ENCODE results near the gene SEC62.
A peak's percentile ranks its signal among the peaks of the same experiment; 100 is the strongest.

The SEC62 gene

GRCh38 chr3:169966951-169967915, 626 bp downstream of the SEC62 start:
- DNase-seq = peak in 1 of 2 experiments; percentile 23

GRCh38 chr3:169968224-169968885, 1.7 kb downstream of the SEC62 start:
- no peak for DNase-seq

GRCh38 chr3:169969174-169970095, 2.8 kb downstream of the SEC62 start:
- no peak for DNase-seq

GRCh38 chr3:169970847-169971246, 4.2 kb downstream of the SEC62 start:
- no peak for DNase-seq

GRCh38 chr3:169971522-169971921, 4.9 kb downstream of the SEC62 start:
- no peak for DNase-seq

- no peak for DNase-seq
These were observed 13.4 kb downstream of the SEC62 start for GRCh38 chr3:169980055-169980454.

DNA sequence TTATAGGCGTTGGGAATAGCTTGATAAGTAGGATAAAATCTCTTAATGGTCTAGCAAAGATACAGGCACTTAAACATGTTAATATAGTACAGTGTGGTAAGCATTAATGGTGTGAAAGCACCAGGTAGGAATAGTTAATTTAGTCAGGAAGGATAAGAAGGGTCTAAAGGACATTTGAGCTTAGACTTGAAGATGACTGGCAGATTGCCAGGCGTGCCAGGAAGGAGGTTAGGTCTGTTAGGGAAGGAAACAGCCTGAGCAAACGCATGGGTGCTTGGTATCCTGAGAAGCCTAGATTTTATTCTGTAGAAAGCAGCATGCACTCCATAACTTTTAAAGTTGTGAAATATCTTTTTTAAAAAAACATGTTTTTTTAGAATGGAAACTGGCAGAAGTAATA, 17.7 kb downstream of the SEC62 start:
- no peak for DNase-seq

- DNase-seq = no peak
These were observed 23.8 kb downstream of the SEC62 start for GRCh38 chr3:169990431-169990830.

- no peak for DNase-seq
These were observed 25.5 kb downstream of the SEC62 start for GRCh38 chr3:169992156-169992555.

GRCh38 chr3:169992781-169993180, 26.2 kb downstream of the SEC62 start:
- no peak for DNase-seq

DNA sequence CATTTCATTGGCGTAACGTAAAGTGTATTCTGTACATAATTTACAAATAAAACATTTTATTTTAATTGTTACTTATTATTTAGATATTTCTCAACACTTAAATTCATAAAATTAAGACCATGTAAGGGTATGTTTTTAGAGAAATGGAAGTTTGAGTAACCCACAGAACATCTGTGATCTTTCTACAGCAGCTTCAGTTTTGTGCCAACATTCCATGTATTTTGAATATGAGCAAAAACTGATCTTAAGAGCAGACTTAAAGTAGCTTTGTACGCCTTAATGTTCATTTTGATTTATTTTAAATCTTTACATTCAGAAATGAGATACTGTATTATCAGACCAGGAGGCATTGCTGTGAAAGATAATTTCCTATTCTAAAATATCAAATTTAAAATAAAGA, 27.2 kb downstream of the SEC62 start:
- DNase-seq = no peak

DNA sequence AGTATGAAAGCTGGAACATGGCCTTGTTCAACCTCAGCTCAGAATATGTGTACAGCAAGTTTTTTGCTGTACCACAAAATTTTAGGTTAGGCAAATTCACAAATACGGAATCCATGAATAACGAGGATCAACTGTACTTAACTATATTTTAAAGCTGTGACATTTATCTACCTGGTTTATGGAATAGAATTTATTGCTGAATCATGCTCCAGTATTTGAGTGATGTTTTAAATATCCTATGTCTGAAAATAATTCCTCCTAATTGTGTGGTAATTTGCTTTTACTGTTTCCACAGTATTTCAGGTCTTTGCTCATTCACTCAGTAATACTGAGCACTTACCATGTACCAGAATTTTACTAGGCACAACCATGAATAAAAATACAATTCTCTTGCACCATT, 29.5 kb downstream of the SEC62 start:
- no peak for DNase-seq

- no peak for DNase-seq
These were observed 32.1 kb downstream of the SEC62 start for GRCh38 chr3:169998668-169999131.

DNA sequence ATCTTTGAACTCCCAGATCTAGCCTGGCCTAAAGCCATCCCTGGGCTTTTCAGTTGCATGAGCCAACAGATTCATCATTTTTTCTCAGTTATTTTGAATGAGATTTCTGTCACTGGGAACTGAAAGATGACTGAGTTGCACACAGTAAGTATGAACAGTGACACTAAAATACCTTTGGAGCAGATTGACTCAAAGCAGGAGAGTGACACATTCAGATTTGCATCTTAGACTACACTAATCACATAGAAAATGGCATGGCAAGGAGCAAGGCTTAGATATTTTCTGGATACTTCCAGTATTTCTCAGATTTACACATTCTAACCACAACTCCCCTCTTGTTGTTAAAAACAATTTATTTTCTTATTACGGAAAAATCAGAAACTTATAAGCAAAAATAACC, 32.8 kb downstream of the SEC62 start:
- no peak for DNase-seq

GRCh38 chr3:170000051-170000450, 33.4 kb downstream of the SEC62 start:
- no peak for DNase-seq

- DNase-seq = no peak
These were observed 35.6 kb downstream of the SEC62 start for GRCh38 chr3:170002231-170002630.

GRCh38 chr3:170002879-170003278, 36.3 kb downstream of the SEC62 start:
- no peak for DNase-seq

- no peak for DNase-seq
These were observed 37.3 kb downstream of the SEC62 start for GRCh38 chr3:170003881-170004356.

- no peak for DNase-seq
These were observed 40.5 kb downstream of the SEC62 start for GRCh38 chr3:170007031-170007663.

- no peak for DNase-seq
These were observed 43.9 kb downstream of the SEC62 start for GRCh38 chr3:170010498-170010897.

DNA sequence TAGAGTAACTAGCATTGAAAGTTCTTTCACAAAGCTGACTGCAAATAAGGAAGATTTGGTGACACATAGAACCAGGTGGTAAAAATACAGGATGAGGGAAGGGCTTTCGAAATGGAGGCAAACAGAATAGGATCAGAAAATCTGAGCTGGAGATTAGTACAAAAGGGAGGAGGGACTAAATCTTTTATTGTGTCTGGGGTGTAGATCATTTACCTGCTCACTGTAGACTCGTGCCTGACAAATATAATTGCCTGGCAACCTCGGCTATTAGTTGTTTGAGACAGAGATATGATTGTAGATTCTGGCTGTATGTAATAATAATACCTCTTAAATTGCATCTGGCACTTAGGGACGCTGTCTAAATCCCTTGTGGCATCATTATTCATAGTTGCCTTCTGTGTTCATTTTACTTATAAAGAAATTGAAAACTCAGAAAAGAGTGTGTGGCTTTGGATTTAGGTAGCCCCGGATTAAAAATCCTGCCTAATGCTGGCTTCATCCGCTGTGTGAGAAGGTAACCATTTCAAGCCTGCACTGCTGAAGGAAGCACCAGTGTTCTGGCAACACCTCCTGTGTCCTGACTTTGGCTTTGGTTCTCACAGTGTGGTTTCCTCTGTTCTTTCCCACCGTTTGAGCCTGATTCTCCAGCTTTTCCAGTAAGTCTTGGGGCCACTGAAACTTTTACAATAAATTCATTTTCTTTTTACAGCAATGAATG, 46.2 kb downstream of the SEC62 start:
- no peak for DNase-seq

DNA sequence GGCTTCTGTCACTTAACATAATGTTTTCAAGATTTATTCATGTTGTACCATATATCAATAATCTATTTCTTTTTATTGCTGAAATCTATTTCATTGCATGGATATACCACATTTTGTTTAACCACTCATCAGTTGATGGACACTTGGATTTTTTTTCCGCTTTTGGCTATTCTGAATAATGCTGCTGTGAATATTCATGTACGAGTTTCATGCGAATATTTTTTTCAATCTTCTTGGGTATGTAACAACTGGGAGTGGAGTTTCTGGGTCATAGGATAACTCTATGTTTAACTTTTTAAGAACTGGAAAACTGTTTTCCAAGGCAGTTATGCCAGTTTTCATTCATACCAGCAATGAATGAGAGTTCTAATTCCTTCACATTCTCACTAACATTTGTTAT, 49.5 kb downstream of the SEC62 start:
- DNase-seq = no peak

All from stimulated activated CD4-positive, alpha-beta T cell treated with anti-CD3 and anti-CD28 coated beads, Interleukin-4, amount 100 ng/mL, for 4 hours (primary cell).